ENCODE results near the gene ARPC5. TPM values are rescaled to one million over a fixed set of nuclear protein-coding genes. Genes with fewer than 3 reads are reported as not detected.

ARPC5 gene
- total and polyA plus RNA-seq, 9 donors: 41.8 to 104 (median 64.1) TPM

GRCh38 chr1:183652547-183653461 is 17.2 kb upstream of the ARPC5 start, which contains the start of gene APOBEC4:
TSS of gene APOBEC4 (minus strand) at chr1:183653316. CDS start at chr1:183648781, 4,535 bp downstream.
- Histone ChIP-seq H3K9me3 (no peaks in the 10 kb centered on the region), H3K4me3 (no peak within 1 kb of the TSS), H3K36me3 (no peaks in the 10 kb centered on the region), H3K27ac (no peak within 1 kb of the TSS), H3K27me3 (no peaks in the 10 kb centered on the region), H3K4me1 (ENCODE audit: insufficient read depth) (no peaks in the 10 kb centered on the region)
- TF ChIP-seq EP300 (IDR thresholded peaks at IDR 0.05) (no peak), POLR2A (IDR thresholded peaks at IDR 0.05) (no peak), CTCF (IDR thresholded peaks at IDR 0.05) (no peak)
- intact Hi-C loops (cut with DNase I): loop anchor here in 1 of 4 donors (5.0 kb wide), 1 partner anchor 264 kb away; no protein-coding TSS in a partner anchor
- 72 to 75% (median 73%) methylated on average over 5 of the region's 5 CpGs for WGBS, 3 donors
- DNase-seq: no peak

GRCh38 chr1:183652107-183652506 is 16.5 kb upstream of the ARPC5 start:
- 88 to 91% (median 89%) methylated on average over 1 of the region's 1 CpG for WGBS, 3 donors
- TF ChIP-seq CTCF (IDR thresholded peaks at IDR 0.05) (no peak), EP300 (IDR thresholded peaks at IDR 0.05) (no peak), POLR2A (IDR thresholded peaks at IDR 0.05) (no peak)

GRCh38 chr1:183651612-183652011 is 16.0 kb upstream of the ARPC5 start:
- H3K4me1 ChIP-seq (ENCODE audit: insufficient read depth): no peaks in the 10 kb centered on the region
- H3K27ac ChIP-seq: no peak overlapping the region
- no peaks in the 10 kb centered on the region for H3K36me3 ChIP-seq
- DNase-seq: no peak
- no peak for TF ChIP-seq POLR2A (IDR thresholded peaks at IDR 0.05)
- no peak for TF ChIP-seq EP300 (IDR thresholded peaks at IDR 0.05)
- TF ChIP-seq CTCF (IDR thresholded peaks at IDR 0.05): no peak
- no peaks in the 10 kb centered on the region for H3K27me3 ChIP-seq
- H3K9me3 ChIP-seq: no peaks in the 10 kb centered on the region
- no peak overlapping the region for H3K4me3 ChIP-seq
- 84 to 85% (median 85%) methylated on average over 5 of the region's 5 CpGs for WGBS, 3 donors
- intact Hi-C loops (cut with DNase I): loop anchor here in 1 of 4 donors (5.0 kb wide), 1 partner anchor 266 kb away; no protein-coding TSS in a partner anchor

More at GRCh38 chr1:183652107-183652506, 16.5 kb upstream of the ARPC5 start:
- H3K27me3 ChIP-seq: no peaks in the 10 kb centered on the region
- intact Hi-C loops (cut with DNase I): loop anchor here in 1 of 4 donors (5.0 kb wide), 1 partner anchor 265 kb away; no protein-coding TSS in a partner anchor
- no peak for DNase-seq
- no peaks in the 10 kb centered on the region for H3K36me3 ChIP-seq
- H3K27ac ChIP-seq: no peak overlapping the region
- no peaks in the 10 kb centered on the region for H3K9me3 ChIP-seq
- no peaks in the 10 kb centered on the region for H3K4me1 ChIP-seq (ENCODE audit: insufficient read depth)
- no peak overlapping the region for H3K4me3 ChIP-seq

GRCh38 chr1:183648042-183648441 is 12.5 kb upstream of the ARPC5 start:
- intact Hi-C loops (cut with DNase I): no loop called here
- no peak for DNase-seq
- Histone ChIP-seq H3K27ac (no peak overlapping the region), H3K36me3 (no peaks in the 10 kb centered on the region), H3K4me1 (ENCODE audit: insufficient read depth) (no peaks in the 10 kb centered on the region), H3K27me3 (no peaks in the 10 kb centered on the region), H3K9me3 (no peaks in the 10 kb centered on the region), H3K4me3 (no peak overlapping the region)
- TF ChIP-seq EP300 (IDR thresholded peaks at IDR 0.05) (no peak), CTCF (IDR thresholded peaks at IDR 0.05) (no peak), POLR2A (IDR thresholded peaks at IDR 0.05) (no peak)
- 95 to 98% (median 98%) methylated on average over 8 of the region's 8 CpGs for WGBS, 3 donors
